Measurements from ENCODE around the gene CAMLG. TPM values are rescaled to one million over a fixed set of nuclear protein-coding genes. Genes with fewer than 3 reads are reported as not detected.

CAMLG gene
- total and polyA plus RNA-seq, 2 of the 13 experiments (the other 11 are each of a cell fraction or from before 2014, with no cell fraction given) = 14.2 to 19.8 TPM

- TF ChIP-seq ZMAT5 (CRISPR knock-in tag; IDR thresholded peaks at IDR 0.05; ENCODE audit: borderline replicate concordance, low read depth) (no peak), KMT2B (CRISPR knock-in tag; IDR thresholded peaks at IDR 0.05) (no peak), HIVEP1 (CRISPR knock-in tag; IDR thresholded peaks at IDR 0.05) (no peak), ZNF580 (CRISPR knock-in tag; IDR thresholded peaks at IDR 0.05; ENCODE audit: borderline replicate concordance, low read depth) (no peak), ZNF207 (IDR thresholded peaks at IDR 0.05; ENCODE audit: borderline replicate concordance) (no peak), ZNF75D (CRISPR knock-in tag; IDR thresholded peaks at IDR 0.05; ENCODE audit: borderline replicate concordance) (no peak)
- TF ChIP-seq, protein P1, sequence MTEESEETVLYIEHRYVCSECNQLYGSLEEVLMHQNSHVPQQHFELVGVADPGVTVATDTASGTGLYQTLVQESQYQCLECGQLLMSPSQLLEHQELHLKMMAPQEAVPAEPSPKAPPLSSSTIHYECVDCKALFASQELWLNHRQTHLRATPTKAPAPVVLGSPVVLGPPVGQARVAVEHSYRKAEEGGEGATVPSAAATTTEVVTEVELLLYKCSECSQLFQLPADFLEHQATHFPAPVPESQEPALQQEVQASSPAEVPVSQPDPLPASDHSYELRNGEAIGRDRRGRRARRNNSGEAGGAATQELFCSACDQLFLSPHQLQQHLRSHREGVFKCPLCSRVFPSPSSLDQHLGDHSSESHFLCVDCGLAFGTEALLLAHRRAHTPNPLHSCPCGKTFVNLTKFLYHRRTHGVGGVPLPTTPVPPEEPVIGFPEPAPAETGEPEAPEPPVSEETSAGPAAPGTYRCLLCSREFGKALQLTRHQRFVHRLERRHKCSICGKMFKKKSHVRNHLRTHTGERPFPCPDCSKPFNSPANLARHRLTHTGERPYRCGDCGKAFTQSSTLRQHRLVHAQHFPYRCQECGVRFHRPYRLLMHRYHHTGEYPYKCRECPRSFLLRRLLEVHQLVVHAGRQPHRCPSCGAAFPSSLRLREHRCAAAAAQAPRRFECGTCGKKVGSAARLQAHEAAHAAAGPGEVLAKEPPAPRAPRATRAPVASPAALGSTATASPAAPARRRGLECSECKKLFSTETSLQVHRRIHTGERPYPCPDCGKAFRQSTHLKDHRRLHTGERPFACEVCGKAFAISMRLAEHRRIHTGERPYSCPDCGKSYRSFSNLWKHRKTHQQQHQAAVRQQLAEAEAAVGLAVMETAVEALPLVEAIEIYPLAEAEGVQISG (CRISPR knock-in tag; IDR thresholded peaks at IDR 0.05) = no peak
These were observed 54.8 kb downstream of the CAMLG start (continued) for GRCh38 chr5:134793111-134793510.

- H3K27me3 ChIP-seq (ENCODE audit: control insufficient read depth in 1 of 2, insufficient read depth in 2 of 2, low read length in 2 of 2) = no peaks in the 10 kb centered on the region
- FAIRE-seq (no peak), ATAC-seq (no peak), DNase-seq (ENCODE audit: low spot score) (no peak)
- peaks cover 13 to 84% of the 10 kb centered on the region in 2 experiments for H3K36me3 ChIP-seq (replicated peaks in 1 of 2; ENCODE audit: control insufficient read depth in 1 of 2, insufficient read depth in 2 of 2, low read length in 2 of 2)
- in situ Hi-C loops (cut with HindIII; ENCODE audit: extremely low pct_ligation_motif_present, low pct_unique_long_range_greater_than_20kb) (no loop called here), intact Hi-C loops (cut with micrococcal nuclease; ENCODE audit: unreplicated experiment) (no loop called here)
- no TSS peak for BruUV-seq (replicated peaks)
- H3K4me1 ChIP-seq (ENCODE audit: insufficient read depth, low read length) = no peaks in the 10 kb centered on the region
- no peaks in the 10 kb centered on the region for H4K20me1 ChIP-seq (ENCODE audit: insufficient read depth, low read length)
- no peaks in the 10 kb centered on the region for H3K9me3 ChIP-seq (ENCODE audit: low read length)
- H3K79me2 ChIP-seq (ENCODE audit: insufficient read depth, low read length) = no peaks in the 10 kb centered on the region
- POLR2A ChIA-PET = no interaction called here
- CTCF ChIA-PET (ENCODE audit: low intra/inter-chr PET ratio, low total read pairs) = no interaction called here
- H3K27ac ChIP-seq (ENCODE audit: extremely low read length, insufficient read depth, low read length) = no peak overlapping the region
- H3K4me2 ChIP-seq (ENCODE audit: low read depth, low read length) = no peak overlapping the region
- no peak overlapping the region for H3K9ac ChIP-seq (ENCODE audit: insufficient read depth, low read depth, low read length)
- H3K4me3 ChIP-seq (replicated peaks in 1 of 3; ENCODE audit: insufficient read depth in 1 of 3, low read depth in 2 of 3, low read length in 3 of 3) = no peak overlapping the region
- WGBS (ENCODE audit: low lambda C conversion rate) = 92% methylated on average over 2 of the region's 2 CpGs
- no peak overlapping the region for H2AFZ ChIP-seq (ENCODE audit: low read length)
- no peak for TF ChIP-seq NFAT5 (CRISPR knock-in tag; IDR thresholded peaks at IDR 0.05)
- no peak for TF ChIP-seq IRX3 (CRISPR knock-in tag; IDR thresholded peaks at IDR 0.05; ENCODE audit: borderline replicate concordance, low read depth)
- TF ChIP-seq LCORL (IDR thresholded peaks at IDR 0.05) = no peak
- TF ChIP-seq LCORL (CRISPR knock-in tag; IDR thresholded peaks at IDR 0.05) = no peak
- TF ChIP-seq ZNF564 (CRISPR knock-in tag; IDR thresholded peaks at IDR 0.05) = no peak
- no peak for TF ChIP-seq SNAPC2 (CRISPR knock-in tag; IDR thresholded peaks at IDR 0.05)
- no peak for TF ChIP-seq RBAK (CRISPR knock-in tag; IDR thresholded peaks at IDR 0.05)
- TF ChIP-seq MAFG (CRISPR knock-in tag; IDR thresholded peaks at IDR 0.05) = no peak
These were observed 55.7 kb downstream of the CAMLG start for GRCh38 chr5:134794082-134794481.
